HFF-Myc (cell line): Measurements from ENCODE around the gene SRC.

Source experiments
- DNase-seq: peaks from one replicate; pipeline ENCODE4 v3.0.0-alpha.2; 2011; ENCODE audit warnings: low read depth; ENCODE audit errors: extremely low read depth
- H3K4me3 ChIP-seq: replicated peaks from 2 replicates; pipeline ENCODE4 v1.5.1; 2011; ENCODE audit warnings: low read depth, mild to moderate bottlenecking, control low read depth, low read length
- TF ChIP-seq, protein P1 (sequence below): IDR thresholded peaks from 2 replicates; pipeline ENCODE4 v1.5.1; 2012; ENCODE audit warnings: mild to moderate bottlenecking, low read depth, low read length, control low read depth; ENCODE audit errors: missing control alignments

Gene SRC

DNA sequence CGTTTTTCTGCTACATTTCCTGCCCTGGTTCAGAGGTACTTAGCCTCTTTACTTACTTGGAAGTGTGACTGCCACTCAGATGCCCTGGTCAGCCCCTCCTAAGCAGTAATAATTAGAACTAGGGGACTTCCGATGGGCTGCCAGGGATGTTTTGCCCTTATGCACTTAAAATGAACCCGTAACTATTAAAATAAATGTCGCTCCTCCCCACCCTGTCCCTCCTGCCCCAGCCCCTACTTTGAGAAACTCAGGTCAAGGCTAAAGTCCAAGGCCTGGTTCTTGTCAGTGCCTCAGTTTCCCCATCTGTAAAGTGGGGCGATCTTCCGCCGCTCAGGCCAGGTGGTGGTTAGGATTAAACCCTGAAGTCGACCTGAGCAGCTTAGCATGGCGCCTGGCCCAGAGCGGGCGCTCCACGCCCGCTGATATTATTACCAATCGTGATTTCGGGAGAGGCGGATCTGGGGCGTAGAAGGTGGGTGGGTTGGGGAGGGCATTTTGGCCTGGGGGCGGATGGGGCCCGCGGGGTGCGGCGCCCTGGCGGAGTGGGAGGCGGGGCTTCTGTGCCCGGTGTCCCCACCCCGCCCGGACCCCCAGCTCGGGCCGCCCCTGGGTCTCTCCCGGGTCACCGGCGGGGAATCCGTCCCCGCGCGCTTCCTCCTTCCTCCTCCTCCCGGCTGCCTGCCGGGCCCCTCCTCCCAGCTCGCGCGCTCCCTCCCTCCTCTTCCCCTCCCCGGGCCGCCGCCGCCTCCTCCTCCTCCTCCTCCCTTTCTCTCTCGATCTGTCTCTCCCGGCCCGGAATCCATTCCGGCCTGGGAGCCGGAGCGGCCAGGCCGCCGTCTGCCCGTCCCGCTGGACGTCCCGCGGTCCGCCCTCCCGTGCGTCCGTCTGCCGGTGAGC is at the start of gene SRC:
Gene SRC, plus strand, starts transcription at position 802 of the 897 bp plus-strand sequence. CDS start 38,014 bp downstream, outside the sequence.
- no peak for DNase-seq
- TF ChIP-seq, protein P1, sequence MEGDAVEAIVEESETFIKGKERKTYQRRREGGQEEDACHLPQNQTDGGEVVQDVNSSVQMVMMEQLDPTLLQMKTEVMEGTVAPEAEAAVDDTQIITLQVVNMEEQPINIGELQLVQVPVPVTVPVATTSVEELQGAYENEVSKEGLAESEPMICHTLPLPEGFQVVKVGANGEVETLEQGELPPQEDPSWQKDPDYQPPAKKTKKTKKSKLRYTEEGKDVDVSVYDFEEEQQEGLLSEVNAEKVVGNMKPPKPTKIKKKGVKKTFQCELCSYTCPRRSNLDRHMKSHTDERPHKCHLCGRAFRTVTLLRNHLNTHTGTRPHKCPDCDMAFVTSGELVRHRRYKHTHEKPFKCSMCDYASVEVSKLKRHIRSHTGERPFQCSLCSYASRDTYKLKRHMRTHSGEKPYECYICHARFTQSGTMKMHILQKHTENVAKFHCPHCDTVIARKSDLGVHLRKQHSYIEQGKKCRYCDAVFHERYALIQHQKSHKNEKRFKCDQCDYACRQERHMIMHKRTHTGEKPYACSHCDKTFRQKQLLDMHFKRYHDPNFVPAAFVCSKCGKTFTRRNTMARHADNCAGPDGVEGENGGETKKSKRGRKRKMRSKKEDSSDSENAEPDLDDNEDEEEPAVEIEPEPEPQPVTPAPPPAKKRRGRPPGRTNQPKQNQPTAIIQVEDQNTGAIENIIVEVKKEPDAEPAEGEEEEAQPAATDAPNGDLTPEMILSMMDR = no peak
- H3K4me3 ChIP-seq = peak within 1 kb of the TSS; percentile 59

DNA sequence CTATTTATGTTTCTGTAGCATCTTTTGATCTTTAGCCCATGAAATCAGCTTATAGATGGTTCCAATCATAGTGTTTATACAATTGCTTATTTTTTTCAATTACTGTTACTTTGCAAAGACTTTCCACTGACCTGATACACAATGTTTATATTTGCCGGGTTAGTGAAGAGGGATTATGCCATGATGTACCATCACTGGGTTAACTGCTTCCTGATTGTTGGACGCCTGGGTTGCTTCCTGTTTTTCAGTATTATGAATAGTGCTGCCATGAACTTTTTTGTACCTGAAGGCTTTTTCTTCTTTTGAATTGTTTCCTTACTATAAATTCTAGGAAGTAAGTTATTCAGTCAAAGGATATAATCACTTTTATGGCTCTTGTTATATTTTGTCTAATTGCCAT is 49.6 kb upstream of the SRC start:
- DNase-seq = no peak
- TF ChIP-seq, protein P1 = no peak
- no peak overlapping the region for H3K4me3 ChIP-seq

DNA sequence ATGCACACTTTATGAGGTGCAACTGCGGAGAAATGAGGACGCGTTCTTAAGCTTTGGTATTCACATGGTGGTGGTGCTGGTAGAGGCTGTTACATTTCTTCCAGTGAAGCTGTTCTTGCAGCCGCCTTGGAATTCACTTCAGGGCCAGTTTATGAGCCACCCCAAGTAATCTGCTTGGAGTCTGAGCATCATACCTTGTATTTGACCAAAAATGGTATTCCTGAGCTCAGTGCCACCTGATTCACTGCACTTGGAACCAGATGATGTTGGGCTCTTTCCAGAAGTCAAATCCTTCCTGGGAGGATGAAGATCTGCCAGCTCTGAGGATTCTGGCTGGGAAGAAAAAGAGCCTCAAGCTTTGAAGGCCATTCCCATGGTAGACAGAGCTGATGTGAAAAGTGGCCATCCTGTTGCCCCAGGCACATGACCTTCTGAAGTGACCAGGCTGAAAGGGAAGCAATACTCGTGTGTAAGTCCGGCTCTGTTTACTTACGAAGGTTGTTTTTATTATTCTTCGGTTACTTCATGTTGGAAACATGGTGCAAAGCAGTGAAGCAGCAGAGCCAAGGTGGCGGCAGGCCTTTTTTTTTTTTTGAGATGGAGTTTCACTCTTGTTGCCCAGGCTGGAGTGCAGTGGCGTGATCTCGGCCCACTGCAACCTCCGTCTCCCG is 48.7 kb upstream of the SRC start:
- peak; percentile 73 for DNase-seq
- no peak overlapping the region for H3K4me3 ChIP-seq
- TF ChIP-seq, protein P1 = no peak

DNA sequence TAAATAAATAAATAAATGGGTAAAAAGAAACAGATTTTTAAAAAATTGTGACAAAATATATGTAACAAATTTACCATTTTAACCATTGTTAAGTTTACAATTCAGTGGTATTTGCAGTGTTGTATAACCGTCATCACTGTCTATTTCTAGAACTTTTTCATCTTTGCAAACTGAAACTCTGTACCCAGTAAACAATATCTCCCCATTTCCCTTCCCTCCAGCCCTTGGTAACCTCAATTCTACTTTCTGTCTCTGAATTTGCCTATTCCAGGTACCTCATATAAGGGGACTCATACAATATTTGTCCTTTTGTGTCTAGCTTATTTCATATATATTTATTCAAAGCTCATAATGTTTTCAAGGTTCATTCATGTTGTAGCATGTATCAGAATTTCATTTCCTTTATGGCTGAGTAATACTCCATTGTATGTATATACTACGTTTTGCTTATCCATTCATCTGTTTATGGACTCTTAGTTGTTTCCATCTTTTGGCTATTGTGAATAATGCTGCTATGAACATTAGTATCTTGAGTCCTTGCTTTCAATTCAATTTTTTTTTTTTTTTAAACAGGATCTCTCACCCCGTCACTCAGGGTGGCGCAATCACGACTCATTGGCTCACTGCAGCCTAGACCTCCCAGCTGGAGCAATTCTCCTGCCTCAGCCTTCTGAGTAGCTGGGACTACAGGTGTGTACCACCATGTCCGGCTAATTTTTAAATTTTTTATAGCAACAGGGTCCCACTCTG is 47.6 kb upstream of the SRC start:
- TF ChIP-seq, protein P1 = no peak
- no peak for DNase-seq
- H3K4me3 ChIP-seq = no peak overlapping the region

DNA sequence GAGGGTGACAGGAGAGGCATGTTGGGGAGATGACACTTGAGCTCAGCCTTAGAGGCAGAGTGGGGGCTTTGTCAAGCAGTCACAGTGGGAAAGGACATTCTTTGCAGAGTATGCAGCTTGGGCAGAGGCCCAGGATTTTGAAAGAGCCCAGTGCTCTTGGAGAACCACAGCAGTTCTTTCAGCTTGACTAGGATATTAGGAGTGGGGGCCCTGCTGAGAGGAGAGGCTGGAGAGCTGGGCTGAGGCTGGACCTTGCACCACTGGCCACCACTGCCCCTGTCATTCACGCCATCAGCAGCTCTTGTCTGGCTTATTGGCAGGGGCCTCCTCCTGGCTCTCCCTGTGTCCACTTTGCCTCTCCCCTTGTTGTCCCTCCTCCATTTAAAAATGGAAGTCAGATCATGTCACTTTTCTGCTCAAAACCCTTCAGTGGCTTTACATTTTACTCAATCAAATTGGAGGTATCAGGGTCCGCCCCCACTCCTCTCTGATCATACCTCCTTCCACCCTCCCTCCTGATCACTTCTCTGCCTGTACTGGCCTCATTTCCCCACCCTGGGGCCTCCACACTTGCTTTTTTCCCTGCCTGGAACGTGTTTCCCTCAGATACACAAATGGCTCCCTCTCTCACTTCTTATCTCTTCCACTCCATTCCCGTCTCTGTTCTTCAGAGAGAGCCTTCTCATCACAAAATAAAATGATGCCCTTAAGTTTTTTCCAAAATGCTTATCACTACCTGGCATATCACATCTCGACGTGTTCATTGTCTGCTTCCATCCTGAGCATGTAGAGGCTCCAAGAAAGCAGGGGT is 46.0 kb upstream of the SRC start:
- TF ChIP-seq, protein P1 = no peak
- no peak overlapping the region for H3K4me3 ChIP-seq
- DNase-seq = no peak

DNA sequence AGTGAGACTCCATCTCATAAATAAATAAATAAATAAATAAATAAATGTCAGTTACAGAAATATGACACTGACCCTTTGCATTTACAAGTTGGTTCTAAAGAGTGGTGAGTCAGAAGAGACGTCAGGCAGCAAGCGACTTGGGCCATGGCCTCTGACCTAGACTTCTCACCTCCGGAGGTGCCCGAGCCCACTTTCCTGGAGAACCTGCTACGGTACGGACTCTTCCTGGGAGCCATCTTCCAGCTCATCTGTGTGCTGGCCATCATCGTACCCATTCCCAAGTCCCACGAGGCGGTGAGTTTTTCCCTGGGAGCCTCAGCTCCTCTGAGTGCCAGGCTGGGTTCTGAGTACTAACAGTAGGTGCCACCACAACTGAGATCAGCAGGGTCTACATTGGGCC is 44.8 kb upstream of the SRC start:
- DNase-seq = no peak
- H3K4me3 ChIP-seq = no peak overlapping the region
- TF ChIP-seq, protein P1 = no peak
